ENCODE data around the gene TUBB.

DNA sequence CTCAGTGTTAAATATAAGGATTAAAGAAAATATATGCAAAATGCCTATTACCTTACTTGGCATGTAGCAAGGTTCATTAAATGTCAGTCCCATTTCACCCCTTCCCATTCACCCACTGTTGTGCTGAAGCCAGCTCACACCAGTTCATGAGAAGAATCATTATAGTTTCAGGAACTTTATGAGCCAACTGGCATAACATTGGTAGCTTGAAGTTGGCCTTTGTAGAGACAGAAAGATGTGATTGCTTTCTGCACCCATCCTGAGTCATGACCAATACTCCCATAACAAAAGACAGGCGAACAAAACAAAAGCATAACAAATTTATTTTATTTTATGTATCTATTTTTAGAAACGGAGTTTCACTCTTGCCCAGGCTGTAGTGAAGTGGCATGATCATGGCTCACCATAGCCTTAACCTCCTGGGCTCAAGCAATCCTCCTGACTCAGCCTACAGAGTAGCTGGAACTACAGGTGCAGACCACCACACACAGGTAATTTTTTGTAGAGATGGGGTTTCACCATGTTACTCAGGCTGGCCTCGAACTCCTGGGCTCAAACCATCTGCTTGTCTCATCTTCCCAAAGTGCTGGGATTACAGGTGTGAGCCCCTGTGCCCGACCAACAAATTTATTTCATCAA lies 41.8 kb downstream of the TUBB start:
- TF ChIP-seq TAF1 (IDR thresholded peaks at IDR 0.05; ENCODE audit: low read depth): no peak
- TF ChIP-seq EP300 (IDR thresholded peaks at IDR 0.05; ENCODE audit: borderline replicate concordance): no peak
- no peak for TF ChIP-seq TEAD4 (IDR thresholded peaks at IDR 0.05)
- TF ChIP-seq FOXM1 (IDR thresholded peaks at IDR 0.05; ENCODE audit: borderline replicate concordance, low read depth): no peak
- no peak for TF ChIP-seq YY1 (IDR thresholded peaks at IDR 0.05; ENCODE audit: low read depth)
- TF ChIP-seq, protein P1, sequence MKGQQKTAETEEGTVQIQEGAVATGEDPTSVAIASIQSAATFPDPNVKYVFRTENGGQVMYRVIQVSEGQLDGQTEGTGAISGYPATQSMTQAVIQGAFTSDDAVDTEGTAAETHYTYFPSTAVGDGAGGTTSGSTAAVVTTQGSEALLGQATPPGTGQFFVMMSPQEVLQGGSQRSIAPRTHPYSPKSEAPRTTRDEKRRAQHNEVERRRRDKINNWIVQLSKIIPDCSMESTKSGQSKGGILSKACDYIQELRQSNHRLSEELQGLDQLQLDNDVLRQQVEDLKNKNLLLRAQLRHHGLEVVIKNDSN (IDR thresholded peaks at IDR 0.05): no peak
- TF ChIP-seq, protein P2, sequence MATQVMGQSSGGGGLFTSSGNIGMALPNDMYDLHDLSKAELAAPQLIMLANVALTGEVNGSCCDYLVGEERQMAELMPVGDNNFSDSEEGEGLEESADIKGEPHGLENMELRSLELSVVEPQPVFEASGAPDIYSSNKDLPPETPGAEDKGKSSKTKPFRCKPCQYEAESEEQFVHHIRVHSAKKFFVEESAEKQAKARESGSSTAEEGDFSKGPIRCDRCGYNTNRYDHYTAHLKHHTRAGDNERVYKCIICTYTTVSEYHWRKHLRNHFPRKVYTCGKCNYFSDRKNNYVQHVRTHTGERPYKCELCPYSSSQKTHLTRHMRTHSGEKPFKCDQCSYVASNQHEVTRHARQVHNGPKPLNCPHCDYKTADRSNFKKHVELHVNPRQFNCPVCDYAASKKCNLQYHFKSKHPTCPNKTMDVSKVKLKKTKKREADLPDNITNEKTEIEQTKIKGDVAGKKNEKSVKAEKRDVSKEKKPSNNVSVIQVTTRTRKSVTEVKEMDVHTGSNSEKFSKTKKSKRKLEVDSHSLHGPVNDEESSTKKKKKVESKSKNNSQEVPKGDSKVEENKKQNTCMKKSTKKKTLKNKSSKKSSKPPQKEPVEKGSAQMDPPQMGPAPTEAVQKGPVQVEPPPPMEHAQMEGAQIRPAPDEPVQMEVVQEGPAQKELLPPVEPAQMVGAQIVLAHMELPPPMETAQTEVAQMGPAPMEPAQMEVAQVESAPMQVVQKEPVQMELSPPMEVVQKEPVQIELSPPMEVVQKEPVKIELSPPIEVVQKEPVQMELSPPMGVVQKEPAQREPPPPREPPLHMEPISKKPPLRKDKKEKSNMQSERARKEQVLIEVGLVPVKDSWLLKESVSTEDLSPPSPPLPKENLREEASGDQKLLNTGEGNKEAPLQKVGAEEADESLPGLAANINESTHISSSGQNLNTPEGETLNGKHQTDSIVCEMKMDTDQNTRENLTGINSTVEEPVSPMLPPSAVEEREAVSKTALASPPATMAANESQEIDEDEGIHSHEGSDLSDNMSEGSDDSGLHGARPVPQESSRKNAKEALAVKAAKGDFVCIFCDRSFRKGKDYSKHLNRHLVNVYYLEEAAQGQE (IDR thresholded peaks at IDR 0.05; ENCODE audit: low read depth): no peak
- TF ChIP-seq RAD21 (IDR thresholded peaks at IDR 0.05; ENCODE audit: low read depth): no peak
- TF ChIP-seq, protein P3, sequence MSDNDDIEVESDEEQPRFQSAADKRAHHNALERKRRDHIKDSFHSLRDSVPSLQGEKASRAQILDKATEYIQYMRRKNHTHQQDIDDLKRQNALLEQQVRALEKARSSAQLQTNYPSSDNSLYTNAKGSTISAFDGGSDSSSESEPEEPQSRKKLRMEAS (IDR thresholded peaks at IDR 0.05): no peak
- TF ChIP-seq NFIC (IDR thresholded peaks at IDR 0.05): no peak
- no peak for TF ChIP-seq CREB1 (IDR thresholded peaks at IDR 0.05; ENCODE audit: low read depth)
- TF ChIP-seq CEBPB (IDR thresholded peaks at IDR 0.05): no peak
- no peak for TF ChIP-seq EGR1 (IDR thresholded peaks at IDR 0.05)
